ENCODE data around the gene WIPF3.
A peak's percentile ranks its signal among the peaks of the same experiment; 100 is the strongest.
"Not testable (repeated sequence)": the region's sequence is repeated elsewhere in the genome, so short reads cannot be mapped to it uniquely, and the experiment has no call there.

WIPF3 gene

DNA sequence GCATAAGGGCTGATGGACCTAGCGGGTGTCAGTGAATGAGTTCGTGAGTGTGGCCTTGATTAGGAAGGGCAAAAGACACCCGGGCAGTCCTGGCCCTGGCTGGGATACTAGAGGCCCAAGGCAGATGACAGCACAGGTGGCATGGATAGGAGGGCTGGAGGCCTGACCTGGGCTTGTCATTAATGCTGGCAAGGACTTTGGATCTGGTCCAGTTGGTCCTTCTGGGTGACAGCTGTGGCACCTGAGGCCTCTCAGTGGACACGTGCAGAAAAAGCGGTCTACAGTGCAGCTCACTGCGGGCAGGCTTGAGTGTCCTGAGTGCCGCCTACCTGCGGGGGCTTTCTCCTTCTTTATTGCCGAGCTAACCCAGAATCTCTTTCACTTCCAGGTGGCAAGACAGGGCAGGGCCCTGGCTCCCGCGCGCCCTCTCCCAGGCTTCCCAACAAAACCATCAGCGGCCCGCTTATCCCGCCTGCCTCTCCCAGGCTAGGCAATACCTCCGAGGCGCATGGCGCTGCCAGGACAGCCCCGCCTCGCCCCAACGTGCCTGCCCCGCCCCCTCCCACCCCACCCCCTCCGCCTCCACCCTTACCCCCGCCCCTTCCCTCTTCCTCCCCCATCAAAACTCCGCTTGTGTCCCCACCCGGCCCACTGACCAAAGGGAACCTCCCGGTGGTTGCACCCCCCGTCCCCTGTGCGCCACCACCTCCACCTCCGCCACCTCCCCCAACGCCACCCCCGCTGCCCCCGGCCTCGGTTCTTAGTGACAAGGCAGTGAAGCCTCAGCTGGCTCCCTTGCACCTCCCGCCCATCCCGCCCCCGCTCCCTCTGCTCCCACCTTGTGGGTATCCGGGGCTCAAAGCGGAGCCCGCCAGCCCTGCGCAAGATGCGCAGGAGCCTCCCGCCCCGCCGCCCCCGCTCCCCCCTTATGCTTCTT, 77.4 kb downstream of the WIPF3 start:
- DNase-seq, result peak; percentile 90

DNA sequence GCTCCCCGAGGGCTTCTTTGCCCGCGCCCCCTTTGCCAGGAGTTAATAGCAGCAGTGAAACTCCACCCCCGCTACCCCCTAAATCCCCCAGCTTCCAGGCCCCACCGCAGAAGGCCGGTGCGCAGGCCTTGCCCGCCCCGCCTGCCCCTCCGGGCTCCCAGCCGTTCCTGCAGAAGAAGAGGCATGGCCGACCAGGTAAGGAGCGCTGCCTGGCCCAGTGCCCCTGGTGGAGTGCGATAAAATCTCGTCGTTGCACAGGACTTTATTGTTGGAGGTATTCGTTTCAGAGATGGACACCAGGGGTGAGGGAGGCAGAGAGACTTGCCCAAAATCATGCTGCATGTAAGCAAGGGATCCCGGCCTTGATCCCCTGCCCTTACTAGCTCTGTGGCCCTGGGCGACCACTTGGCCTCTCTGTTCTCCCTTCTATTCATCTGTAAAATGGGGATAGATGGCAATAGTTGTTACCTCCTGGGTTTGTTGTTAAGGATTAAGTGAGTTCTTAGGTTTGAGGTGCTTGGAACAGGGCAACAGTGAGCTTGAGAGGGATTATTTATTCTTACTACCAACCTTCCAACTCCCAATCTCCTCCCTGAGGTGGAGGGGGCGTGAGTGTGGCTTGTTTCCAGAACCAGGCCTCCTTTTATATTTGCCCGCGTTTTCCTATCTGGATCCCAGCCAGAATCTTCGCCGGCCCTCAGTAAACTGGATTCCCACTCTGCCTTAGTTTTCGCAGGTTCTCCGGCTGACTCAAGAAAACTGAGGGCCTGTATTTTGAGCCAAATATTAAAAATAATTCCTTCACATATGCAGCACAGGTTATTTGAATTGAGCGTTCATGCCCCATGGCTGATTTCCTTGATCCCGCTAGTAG, 78.3 kb downstream of the WIPF3 start:
- DNase-seq, result peak; percentile 90

DNA sequence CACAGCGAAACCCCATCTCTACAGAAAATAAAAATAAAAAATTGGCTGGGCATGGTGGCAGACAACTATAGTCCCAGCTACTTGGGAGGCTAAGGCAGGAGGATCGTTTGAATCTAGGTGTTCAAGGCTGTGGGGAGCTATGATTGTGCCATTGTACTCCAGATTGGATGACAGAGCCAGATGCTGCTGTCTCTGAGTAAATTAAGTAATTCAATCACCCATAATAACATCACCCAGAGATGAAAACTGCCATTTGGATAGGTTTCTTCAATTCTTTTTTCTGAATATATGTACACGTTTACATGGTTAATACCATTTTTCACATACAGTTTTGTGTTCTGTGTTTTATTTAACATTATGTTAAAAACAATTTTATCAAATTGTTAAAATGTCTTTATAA, 79.3 kb downstream of the WIPF3 start:
- DNase-seq, result peak; percentile 79

DNA sequence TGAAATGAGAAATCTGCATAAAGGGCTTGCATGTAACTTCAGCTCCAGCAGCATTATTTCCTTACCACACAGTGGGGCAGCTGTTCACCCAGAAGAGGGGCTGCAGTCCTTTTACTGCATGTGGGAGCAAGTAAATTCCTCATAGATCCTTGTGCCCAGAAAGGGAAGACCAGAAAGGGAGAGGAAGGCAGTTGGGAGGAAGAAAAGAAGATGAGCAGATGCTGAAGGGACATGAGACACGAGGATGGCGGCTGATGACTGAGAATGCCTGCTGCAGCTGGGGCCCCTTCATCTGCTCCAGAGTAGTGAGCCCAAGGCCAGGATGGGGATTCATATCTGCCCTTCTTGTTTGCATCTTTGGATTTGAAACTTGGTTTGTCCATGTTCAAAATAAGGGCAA, 80.5 kb downstream of the WIPF3 start:
- DNase-seq, result no peak

DNA sequence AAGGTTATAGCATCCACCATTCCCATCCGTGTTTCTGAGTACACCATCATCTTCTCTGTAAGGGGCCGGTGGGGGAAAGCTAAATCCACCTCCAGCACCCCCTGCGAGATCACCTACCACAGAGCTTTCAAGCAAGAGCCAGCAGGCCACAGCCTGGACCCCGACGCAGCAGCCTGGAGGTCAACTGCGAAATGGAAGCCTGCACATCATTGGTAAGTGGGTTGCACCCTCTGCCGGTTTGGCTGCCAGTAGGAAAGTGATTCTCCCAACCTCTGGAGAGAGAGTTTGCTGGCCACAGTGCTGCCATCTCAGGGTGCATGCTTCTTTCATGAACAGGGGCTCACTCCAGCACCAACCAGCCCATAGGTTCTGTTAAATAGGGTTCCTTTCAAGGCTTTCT, 81.7 kb downstream of the WIPF3 start:
- no peak for DNase-seq

DNA sequence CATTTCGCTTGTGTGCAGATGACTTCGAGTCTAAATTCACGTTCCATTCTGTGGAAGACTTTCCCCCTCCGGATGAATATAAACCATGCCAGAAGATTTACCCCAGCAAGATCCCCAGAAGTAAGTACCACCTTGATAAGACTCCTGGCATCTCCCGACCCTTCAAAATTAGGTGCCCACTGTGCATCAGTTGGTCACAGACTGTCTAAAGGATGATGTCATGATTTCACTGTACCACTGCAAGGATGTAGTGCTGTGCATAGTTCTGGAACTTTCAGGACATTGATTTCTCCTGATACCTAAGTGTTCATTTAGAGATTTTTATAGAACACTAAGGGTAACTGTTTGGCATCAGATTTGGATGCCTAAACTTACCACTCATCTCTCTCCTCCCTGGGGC, 83.0 kb downstream of the WIPF3 start:
- DNase-seq, result no peak

DNA sequence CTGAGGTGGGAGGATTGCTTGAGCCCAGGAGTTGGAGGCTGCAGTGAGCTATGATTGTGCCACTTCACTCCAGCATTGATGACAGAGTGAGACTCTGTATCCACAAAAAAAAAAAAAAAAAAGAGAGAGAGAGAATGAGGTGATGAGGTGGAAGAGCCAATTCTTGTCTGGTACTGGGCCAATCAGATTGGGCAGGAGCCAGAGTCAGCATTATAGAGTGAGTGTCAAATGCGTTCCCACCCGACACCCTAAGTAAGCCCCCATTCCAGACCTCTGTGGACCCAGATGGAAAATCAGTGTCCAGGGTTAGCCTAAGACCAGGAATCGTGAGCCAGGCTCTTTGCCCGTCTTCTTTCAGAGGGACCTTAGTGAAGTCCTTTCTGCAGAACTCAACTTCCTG, 83.9 kb downstream of the WIPF3 start:
- no peak for DNase-seq

DNA sequence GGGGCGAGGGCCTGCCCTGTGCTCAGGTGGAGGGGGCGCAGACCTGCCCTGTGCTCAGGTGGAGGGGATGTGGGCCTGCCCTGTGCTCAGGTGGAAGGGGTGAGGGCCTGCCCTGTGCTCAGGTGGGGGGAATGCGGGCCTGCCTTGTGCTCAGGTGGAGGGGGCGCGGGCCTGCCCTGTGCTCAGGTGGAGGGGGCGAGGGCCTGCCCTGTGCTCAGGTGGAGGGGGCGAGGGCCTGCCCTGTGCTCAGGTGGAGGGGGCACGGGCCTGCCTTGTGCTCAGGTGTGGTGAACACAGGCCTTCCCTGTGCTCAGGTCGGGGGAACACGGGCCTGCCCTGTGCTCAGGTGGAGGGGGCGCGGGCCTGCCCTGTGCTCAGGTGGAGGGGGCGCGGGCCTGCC, 84.5 kb downstream of the WIPF3 start:
- DNase-seq, result not testable (repeated sequence)

DNA sequence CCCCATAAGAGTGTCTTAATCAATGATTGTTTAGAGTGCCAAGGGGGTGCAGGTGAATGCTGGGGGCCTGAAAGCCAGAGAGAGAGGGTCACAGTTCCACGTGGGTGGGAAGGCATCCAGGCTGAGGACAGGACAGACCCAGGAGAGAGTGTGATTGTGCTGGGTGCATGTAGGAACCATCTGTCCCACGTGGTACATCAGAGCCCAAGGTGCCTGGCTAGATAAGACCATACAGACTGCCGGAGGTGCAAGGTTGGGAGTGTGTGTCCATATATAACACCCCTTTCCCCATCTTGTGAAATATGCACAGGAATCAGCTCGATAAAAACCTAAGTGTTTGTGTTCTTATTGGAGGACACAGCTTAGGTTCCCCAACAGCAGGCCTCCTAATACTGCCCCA, 85.5 kb downstream of the WIPF3 start:
- DNase-seq, result no peak

DNA sequence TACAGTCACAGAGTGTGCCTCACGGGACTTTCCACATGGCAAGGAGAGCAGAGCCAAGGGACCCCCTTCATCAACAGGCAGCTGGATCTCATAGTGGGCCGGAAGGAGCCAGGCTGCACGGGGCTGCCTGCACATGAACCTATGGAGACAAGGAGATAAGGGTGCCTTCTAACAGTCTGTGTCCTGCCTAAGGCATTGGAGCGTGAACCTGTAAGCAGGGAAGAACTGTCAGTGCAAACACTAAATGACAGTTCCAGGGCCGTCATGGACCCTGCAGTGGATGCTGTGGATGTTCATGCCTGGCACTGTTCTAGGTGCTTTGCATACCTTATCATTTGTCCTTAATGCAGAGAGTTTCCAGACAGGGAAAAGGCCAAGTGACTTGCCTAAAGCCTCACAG, 85.9 kb downstream of the WIPF3 start:
- no peak for DNase-seq

DNA sequence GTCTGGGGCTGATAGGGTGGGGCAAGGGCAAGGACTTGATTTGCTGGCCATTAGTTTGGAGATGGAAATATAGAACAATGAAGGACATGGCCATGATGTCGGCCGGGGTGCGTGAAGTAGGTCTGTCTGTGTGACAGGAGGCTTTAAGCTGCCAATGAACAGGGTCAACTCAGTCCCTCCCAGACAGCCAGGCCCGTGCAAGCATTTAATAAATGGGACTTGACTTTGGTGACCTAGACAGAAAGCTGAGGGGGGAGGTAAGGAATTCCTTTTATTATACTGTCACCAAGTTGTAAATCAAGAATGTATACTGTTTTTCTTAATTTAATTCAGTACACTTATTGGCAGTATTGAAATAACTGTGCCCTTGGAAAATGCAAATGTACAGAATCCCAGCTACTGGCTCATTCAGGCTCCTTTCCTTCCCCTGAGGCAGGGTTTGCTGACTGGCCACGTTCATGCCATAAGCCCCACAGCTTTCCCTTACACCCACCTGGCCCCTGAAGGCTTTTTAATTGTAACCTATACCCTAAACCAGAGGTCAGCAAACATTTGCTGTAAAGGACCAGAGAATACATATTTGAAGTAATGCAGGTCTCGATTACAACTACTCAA, 87.2 kb downstream of the WIPF3 start:
- DNase-seq, result no peak

DNA sequence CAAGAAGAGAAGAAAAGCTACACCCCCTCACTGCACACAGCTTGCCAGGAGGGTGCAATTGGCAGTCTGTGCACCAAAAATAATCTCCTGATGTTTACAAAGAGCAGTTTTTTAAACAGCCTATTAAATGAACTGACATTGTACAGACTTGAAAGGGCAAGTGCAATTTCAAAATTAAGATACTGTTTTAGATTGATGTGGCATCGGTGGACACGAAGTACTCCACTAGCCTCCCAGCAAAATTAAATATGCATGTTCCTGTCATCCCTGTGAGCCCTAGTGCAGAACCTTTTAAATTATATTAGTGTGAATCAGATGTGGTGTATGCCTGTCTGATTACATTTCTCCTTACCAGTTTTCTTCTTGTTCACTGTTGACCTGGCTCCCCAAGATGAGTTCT, 87.9 kb downstream of the WIPF3 start:
- DNase-seq, result no peak

DNA sequence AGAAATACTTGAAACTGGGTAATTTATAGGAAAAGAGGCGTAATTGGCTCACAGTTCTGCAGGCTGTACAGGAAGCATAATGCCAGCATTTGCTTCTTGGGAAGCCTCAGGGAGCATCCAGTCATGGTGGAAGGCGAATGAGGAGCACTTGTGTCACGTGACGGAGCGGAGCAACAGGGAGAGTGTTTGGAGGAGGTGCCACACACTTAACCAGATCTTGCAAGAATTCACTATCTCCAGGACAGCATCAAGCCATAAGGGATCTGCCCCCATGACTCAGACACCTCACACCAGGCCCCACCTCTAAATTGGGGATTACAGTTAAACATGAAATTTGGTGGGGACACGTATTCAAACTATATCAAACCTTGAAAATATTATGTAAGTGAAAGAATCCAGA, 89.3 kb downstream of the WIPF3 start:
- no peak for DNase-seq

DNA sequence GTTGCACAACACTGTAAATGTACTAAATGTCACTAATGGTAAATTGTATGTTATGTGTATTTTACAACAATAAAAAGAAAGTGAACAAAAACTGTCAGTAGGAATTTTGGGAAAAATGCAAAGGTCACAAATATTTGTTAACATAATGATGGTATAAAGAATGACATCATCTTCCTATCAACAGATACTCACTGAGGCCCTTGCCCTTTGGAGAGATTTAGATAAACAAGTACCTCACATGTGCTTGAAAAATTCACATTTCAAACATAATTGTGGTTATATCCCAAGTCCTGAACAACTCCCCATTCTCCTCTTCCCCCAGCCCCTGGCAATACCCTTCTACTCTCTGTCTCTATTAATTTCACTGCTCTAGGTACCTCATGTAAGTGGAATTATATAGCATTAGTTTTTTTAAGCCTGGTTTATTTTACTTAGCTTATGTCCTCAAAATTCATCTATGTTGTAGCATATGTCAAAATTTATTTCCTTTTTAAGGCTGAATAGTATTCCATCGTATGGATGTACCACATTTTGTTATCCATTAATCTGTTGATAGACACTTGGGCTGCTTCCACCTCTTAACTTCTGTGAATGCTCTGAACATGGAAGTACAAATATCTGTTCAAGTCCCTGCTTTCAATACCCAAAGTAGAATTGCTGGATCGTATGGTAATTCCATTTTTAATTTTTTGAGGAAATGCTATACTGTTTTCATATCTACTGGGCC, 90.5 kb downstream of the WIPF3 start:
- DNase-seq, result no peak

DNA sequence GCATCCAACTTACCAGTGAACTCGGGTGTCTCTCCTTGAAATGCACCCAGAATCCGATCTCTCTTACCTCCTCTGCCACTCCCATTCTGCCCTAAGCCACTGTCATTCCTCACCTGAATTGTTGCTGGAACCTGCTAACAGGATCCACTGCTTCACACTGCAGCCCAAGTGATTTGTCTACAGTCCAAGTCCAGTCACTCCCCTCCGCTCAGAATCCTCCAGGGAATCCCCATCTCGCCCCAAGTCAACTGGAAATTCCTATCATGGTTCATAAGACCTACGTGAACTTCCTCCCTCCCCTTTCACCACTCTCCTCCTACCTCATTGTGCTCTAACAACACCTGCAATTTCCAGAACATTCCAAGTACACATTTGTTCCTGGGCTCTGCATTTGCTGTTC, 92.0 kb downstream of the WIPF3 start:
- no peak for DNase-seq

DNA sequence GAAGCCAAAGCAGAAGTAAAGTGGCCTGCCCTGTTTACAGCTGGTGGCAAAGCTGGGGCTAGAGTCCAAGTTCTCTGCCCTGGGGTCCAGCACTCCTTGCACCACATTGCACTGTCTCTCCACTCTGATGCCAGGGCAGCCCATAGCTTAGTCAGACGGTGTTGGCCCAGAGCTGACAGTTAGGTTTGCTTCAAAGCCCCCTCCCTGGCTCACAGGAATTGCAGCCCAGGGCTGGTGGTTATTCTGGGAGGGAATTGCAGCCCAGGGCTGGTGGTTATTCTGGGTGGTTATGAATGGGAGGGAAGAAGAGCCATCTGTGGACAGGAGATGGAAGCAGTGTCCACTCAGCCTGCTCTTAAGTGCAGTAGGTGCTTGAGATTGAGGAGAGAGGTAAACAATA, 94.4 kb downstream of the WIPF3 start:
- DNase-seq, result no peak

DNA sequence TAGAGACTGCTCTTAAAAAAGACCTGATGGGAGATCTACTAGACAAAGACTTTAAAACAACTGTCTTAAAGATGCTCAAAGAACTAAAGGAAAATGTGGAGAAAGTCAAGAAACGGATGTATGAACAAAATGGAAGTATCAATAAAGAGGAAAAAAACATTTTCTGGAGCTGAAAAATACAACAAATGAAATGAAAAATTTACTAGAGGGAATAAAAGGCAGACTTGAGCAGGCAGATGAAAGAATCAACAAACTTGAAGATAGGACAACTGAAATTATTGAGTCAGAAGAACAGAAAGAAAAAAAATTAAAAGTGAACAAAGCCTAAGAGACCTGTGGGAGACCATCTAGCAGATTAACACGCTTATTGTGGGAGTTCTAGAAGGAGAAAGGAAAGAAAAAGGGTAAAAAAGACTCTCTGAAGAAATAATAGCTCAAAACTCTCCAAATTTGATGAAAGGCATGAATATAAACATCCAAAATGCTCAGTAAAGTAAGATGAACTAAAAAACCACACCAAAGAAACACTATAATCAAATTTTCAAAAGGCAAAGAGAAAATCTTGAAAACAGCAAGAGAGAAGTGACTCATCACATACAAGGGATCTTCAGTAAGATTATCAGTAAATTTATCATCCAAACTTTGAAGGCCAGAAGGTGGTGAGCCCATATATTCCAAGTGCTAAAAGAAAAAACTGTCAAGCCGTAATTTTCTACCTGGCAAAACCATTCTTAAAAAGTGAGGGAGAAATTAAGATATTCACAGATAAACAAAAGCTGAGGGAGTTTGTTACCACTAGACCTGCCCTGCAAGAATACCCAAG, 100.1 kb downstream of the WIPF3 start:
- no peak for DNase-seq

DNA sequence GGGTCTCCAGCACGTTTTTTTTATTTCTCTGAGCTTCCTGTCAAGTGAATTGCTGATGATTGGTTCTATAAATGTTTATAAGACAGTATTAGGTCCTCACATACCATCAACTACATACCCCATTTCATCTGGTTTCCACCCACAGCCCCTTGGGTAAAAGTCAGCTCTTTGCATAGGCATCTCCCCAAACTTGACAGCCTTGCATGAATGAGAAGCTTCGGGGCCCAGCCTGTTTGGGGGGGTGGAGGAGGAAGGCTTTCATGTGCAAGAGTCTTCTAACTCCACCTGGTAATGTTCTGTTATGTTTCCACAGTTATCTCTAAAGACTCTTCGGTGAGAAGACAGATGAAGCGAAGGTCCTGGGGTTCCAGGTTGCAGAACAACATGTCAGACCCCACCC, 107.9 kb downstream of the WIPF3 start:
- no peak for DNase-seq

DNA sequence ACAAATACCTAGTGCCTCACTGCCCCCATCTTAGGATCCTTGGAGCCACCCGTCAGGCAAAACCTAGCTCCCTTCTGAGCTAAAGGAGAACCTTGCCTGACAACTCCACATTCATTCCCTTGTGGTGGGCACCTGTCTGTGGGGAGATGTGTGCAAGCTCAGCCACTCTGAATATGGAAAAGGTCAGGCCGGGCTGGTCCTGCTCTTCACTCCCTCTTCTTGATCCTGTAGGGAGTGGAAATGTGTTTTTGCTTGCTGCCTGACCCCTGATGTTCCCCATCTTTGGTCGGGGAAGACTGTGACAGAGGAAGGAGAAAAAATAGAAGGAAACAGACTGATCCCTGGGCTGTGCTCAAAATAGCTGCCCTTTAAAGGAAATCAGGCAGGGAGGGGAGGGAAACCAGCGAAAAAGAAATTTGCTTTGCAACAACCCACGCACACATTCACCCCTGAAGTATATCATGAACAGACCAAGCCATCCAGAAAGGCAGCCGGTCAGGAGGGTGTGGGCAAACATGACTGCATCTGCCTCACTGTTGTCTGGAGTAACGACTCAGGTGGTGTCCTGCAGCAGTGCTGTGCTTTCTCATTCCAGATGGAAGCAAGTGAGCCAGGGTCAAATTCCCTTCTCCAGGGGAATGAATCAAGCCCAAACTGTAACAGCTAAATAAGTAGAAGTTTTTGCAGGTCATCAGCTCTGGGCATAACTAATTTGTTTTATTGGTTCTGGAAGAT, 109.3 kb downstream of the WIPF3 start:
- peak; percentile 4 for DNase-seq

DNA sequence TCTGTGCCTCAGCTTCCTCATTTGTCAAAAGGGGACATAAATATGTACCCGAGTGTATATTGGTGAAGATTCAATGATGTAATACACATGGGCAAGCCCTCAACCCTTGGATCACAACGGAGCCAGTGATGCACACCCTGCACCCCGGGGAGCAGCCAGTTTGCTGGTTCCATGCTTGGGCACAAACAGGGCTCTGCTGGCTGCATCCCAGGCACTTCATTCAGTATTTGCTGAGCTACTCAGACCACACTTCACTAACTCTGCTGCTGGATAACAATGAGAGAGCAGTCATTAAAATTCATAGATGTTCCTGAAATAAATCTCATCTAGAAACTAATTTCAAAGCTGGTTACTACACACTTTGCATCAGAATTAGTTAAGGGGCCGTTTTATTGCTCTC, 111.3 kb downstream of the WIPF3 start:
- DNase-seq, result no peak

DNA sequence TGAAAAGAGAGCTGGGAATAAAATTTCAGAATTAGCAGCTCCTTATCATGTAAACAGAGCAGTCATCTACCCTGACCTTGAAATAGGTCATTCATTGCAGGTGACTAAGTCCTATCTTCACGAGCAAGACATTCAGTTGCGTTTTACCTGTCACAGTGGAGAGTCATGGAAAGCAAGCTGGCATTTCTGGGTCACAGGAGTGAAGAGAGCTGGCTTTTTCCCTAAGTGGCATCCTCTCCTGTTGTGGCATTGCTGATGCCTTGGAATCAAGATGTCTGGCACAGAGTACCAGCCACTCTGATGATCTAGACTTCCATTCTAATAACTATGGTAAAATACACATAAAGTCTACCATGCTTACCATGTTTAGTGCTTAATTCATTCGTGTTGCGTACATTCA, 112.5 kb downstream of the WIPF3 start:
- no peak for DNase-seq

Measured in NCI-H2171 (cell line).